Measurements from ENCODE around the gene ZNF785.
"Not testable (repeated sequence)": the region's sequence is repeated elsewhere in the genome, so short reads cannot be mapped to it uniquely, and the experiment has no call there.

The ZNF785 gene

GRCh38 chr16:30561089-30561816 is 24.2 kb downstream of the ZNF785 start:
- no peak for DNase-seq

GRCh38 chr16:30559690-30560089 is 25.8 kb downstream of the ZNF785 start:
- no peak for DNase-seq

- DNase-seq = no peak
These were observed 26.6 kb downstream of the ZNF785 start for GRCh38 chr16:30558789-30559377.

GRCh38 chr16:30557957-30558788 is 27.3 kb downstream of the ZNF785 start, which contains the start of gene ZNF764:
Gene ZNF764 (minus strand): TSS chr16:30558374. CDS start chr16:30558182, 192 bp downstream.
- peak; percentile 97 for DNase-seq

GRCh38 chr16:30557707-30557956 is 27.9 kb downstream of the ZNF785 start:
- DNase-seq = no peak

- no peak for DNase-seq
These were observed 29.4 kb downstream of the ZNF785 start for GRCh38 chr16:30556125-30556473.

- no peak for DNase-seq
These were observed 30.0 kb downstream of the ZNF785 start for GRCh38 chr16:30555315-30556124.

- no peak for DNase-seq
These were observed 30.8 kb downstream of the ZNF785 start for GRCh38 chr16:30554557-30555314.

GRCh38 chr16:30553393-30553899 is 32.1 kb downstream of the ZNF785 start:
- no peak for DNase-seq

GRCh38 chr16:30552956-30553355 is 32.5 kb downstream of the ZNF785 start:
- no peak for DNase-seq

- DNase-seq = no peak
These were observed 33.7 kb downstream of the ZNF785 start for GRCh38 chr16:30551781-30552180.

- DNase-seq = no peak
These were observed 36.9 kb downstream of the ZNF785 start for GRCh38 chr16:30548416-30549253.

- no peak for DNase-seq
These were observed 39.4 kb downstream of the ZNF785 start for GRCh38 chr16:30546115-30546514.

- no peak for DNase-seq
These were observed 42.4 kb downstream of the ZNF785 start for GRCh38 chr16:30543067-30543466.

- DNase-seq = peak; percentile 29
These were observed 43.8 kb downstream of the ZNF785 start for GRCh38 chr16:30541502-30542329.

- DNase-seq = not testable (repeated sequence)
These were observed 44.5 kb downstream of the ZNF785 start for GRCh38 chr16:30540916-30541464.

- not testable (repeated sequence) for DNase-seq
These were observed 45.4 kb downstream of the ZNF785 start for GRCh38 chr16:30539986-30540526.

GRCh38 chr16:30539000-30539964 is 46.2 kb downstream of the ZNF785 start:
- DNase-seq = no peak
